GM18511 (cell line): Measurements from ENCODE around the gene WDR4.
A peak's percentile ranks its signal among the peaks of the same experiment; 100 is the strongest.
"Not testable (repeated sequence)": the region's sequence is repeated elsewhere in the genome, so short reads cannot be mapped to it uniquely, and the experiment has no call there.

Source experiments
- ATAC-seq: cut with Tn5 transposase; IDR thresholded peaks from one replicate; pipeline ENCODE4 v1.9.1; 2021; ENCODE audit warnings: mild to moderate bottlenecking, moderate library complexity; ENCODE audit not compliant: unreplicated experiment

Gene WDR4

GRCh38 chr21:42880352-42880751 is 1.0 kb upstream of the WDR4 start:
- no peak for ATAC-seq

GRCh38 chr21:42878678-42878992 is 704 bp downstream of the WDR4 start:
- peak; percentile 26 for ATAC-seq

- not testable (repeated sequence) for ATAC-seq
Observed at GRCh38 chr21:42875811-42876210, 3.5 kb downstream of the WDR4 start.

GRCh38 chr21:42873096-42873495 is 6.2 kb downstream of the WDR4 start:
- ATAC-seq = no peak

- no peak for ATAC-seq
Observed at GRCh38 chr21:42868196-42868595, 11.1 kb downstream of the WDR4 start.

- ATAC-seq = no peak
Observed at GRCh38 chr21:42865776-42866160, 13.6 kb downstream of the WDR4 start.

GRCh38 chr21:42864815-42865775 is 14.2 kb downstream of the WDR4 start:
- no peak for ATAC-seq

GRCh38 chr21:42864286-42864685 is 15.1 kb downstream of the WDR4 start:
- no peak for ATAC-seq

- ATAC-seq = no peak
Observed at GRCh38 chr21:42863504-42863870, 15.9 kb downstream of the WDR4 start.

- no peak for ATAC-seq
Observed at GRCh38 chr21:42862774-42863503, 16.4 kb downstream of the WDR4 start.

GRCh38 chr21:42861848-42862400 is 17.4 kb downstream of the WDR4 start:
- no peak for ATAC-seq

- ATAC-seq = no peak
Observed at GRCh38 chr21:42861311-42861847, 18.0 kb downstream of the WDR4 start.

- ATAC-seq = no peak
Observed at GRCh38 chr21:42860345-42860744, 19.0 kb downstream of the WDR4 start.

- ATAC-seq = no peak
Observed at GRCh38 chr21:42859891-42860230, 19.5 kb downstream of the WDR4 start.

- ATAC-seq = no peak
Observed at GRCh38 chr21:42858957-42859890, 20.1 kb downstream of the WDR4 start.

- no peak for ATAC-seq
Observed at GRCh38 chr21:42858185-42858847, 21.0 kb downstream of the WDR4 start.

GRCh38 chr21:42857216-42857615 is 22.1 kb downstream of the WDR4 start:
- no peak for ATAC-seq

GRCh38 chr21:42855937-42856335 is 23.4 kb downstream of the WDR4 start:
- ATAC-seq = no peak

GRCh38 chr21:42855171-42855936 is 24.0 kb downstream of the WDR4 start:
- ATAC-seq = no peak
